Measurements from ENCODE around the gene YTHDF2. TPM values are rescaled to one million over a fixed set of nuclear protein-coding genes. Genes with fewer than 3 reads are reported as not detected.

The YTHDF2 gene
- total RNA-seq, 1 experiment from 2014 or later = 200 TPM

- Mint-ChIP-seq H3K36me3 (ENCODE audit: insufficient read depth in 1 of 3, low read depth in 3 of 3) (peaks cover 18 to 30% (median 29%) of the 10 kb centered on the region in 3 experiments), H3K4me1 (peaks cover 4 to 7% of the 10 kb centered on the region in 2 experiments), H3K4me3 (no peak overlapping the region), H3K27ac (no peak overlapping the region; a peak in 1 of 7 replicates), H3K27me3 (ENCODE audit: low read depth) (no peaks in the 10 kb centered on the region), H3K9me3 (no peaks in the 10 kb centered on the region)
- Histone ChIP-seq H3K18ac (ENCODE audit: insufficient read length, low read depth, low read length) (no peak overlapping the region), H3K79me2 (ENCODE audit: insufficient read depth, low read length) (peaks cover 59% of the 10 kb centered on the region), H3K56ac (ENCODE audit: insufficient read length, low read depth, low read length) (no peak overlapping the region), H3K4me2 (ENCODE audit: insufficient read depth, insufficient read length, low read length) (no peak overlapping the region), H4K20me1 (ENCODE audit: control insufficient read depth, insufficient read depth, insufficient read length) (no peaks in the 10 kb centered on the region), H2AK5ac (ENCODE audit: insufficient read length, low read length) (no peak overlapping the region), H3K79me1 (ENCODE audit: insufficient read depth, low read depth, low read length, poor library complexity, severe bottlenecking) (peaks cover 5% of the 10 kb centered on the region), H3K27ac (ENCODE audit: insufficient read length, low read depth, low read length) (no peak overlapping the region), H2BK120ac (ENCODE audit: low read depth, low read length, poor library complexity, severe bottlenecking) (no peak overlapping the region), H3K23ac (ENCODE audit: insufficient read length, low read depth, low read length) (no peak overlapping the region), H4K91ac (ENCODE audit: insufficient read length, low read depth, low read length) (no peak overlapping the region), H2BK15ac (ENCODE audit: low read depth, low read length) (no peak overlapping the region), H3T11ph (ENCODE audit: low read length) (no peak overlapping the region), H2BK5ac (ENCODE audit: insufficient read length, low read length) (no peak overlapping the region), H3K14ac (ENCODE audit: insufficient read depth, low read length) (no peak overlapping the region), H4K8ac (replicated peaks; ENCODE audit: insufficient read length, low read depth, low read length) (no peak overlapping the region), H3K9me3 (ENCODE audit: control insufficient read depth, low read depth, low read length) (no peaks in the 10 kb centered on the region), H4K5ac (ENCODE audit: insufficient read length, low read depth, low read length) (no peak overlapping the region), H2BK20ac (ENCODE audit: low read depth, low read length, poor library complexity, severe bottlenecking) (no peak overlapping the region), H2BK12ac (ENCODE audit: insufficient read length, low read depth, low read length) (no peak overlapping the region), H2AFZ (ENCODE audit: low read length) (no peak overlapping the region), H3K27me3 (ENCODE audit: insufficient read depth, low read length) (no peaks in the 10 kb centered on the region), H3K23me2 (ENCODE audit: insufficient read length, low read depth, low read length, poor library complexity, severe bottlenecking) (no peaks in the 10 kb centered on the region), H3K9ac (ENCODE audit: extremely low read depth, insufficient read length, low read length) (no peak overlapping the region), H3K4ac (ENCODE audit: low read depth, low read length) (no peak overlapping the region), H3K4me1 (ENCODE audit: insufficient read depth, low read length) (0 out of 2 replicates have a peak, but pooled peaks cover 3% of the 10 kb centered on the region)
- DNase-seq = no peak
- no CpG with 5 or more reads among the region's 3 CpGs for WGBS (ENCODE audit: extremely low coverage, insufficient read length, low lambda C conversion rate)
- no peak for TF ChIP-seq CTCF (conservative IDR thresholded peaks at IDR 0.05)
Measured at GRCh38 chr1:28759257-28759656, 22.5 kb downstream of the YTHDF2 start.

Measured in H9 (cell line).